Fibroblast of lung (primary cell): ENCODE data around the gene NEDD4L.

ENCODE experiments used
- EZH2 ChIP-seq: IDR thresholded peaks from 2 replicates; pipeline ENCODE4 v1.5.1; 2012; ENCODE audit warnings: low read length, control low read depth, mild to moderate bottlenecking; ENCODE audit errors: missing control alignments
- TF ChIP-seq, protein P1 (sequence below), 2 donors: IDR thresholded peaks in 1 of 2; conservative IDR thresholded peaks in 1 of 2; 1 replicate in 1 of 2; 2 replicates in 1 of 2; pipeline ENCODE4 v1.5.1; 2011 to 2012; ENCODE audit warnings: low read length in 2 of 2, control low read depth in 1 of 2, inconsistent platforms in 1 of 2, low read depth in 1 of 2, mild to moderate bottlenecking in 1 of 2

DNA sequence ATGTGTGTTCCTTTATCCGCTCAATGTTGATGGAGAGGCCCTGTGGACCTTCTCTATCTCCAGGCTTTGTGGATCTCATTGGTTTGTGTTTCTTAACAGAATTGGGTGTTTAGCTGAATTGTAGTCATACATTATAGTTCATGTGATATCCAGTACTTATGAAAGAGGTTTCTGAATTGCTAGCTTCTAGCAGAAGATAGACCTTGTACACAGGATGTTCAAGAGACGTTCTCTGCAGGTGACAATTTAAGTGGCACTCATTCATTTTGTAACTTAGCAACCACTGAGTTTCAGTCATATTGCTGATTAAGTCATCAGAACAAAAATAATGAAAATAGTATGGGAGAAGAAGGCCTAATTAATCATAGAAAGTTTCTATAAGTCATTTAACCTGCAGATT lies 305.6 kb downstream of the NEDD4L start:
- TF ChIP-seq, protein P1, sequence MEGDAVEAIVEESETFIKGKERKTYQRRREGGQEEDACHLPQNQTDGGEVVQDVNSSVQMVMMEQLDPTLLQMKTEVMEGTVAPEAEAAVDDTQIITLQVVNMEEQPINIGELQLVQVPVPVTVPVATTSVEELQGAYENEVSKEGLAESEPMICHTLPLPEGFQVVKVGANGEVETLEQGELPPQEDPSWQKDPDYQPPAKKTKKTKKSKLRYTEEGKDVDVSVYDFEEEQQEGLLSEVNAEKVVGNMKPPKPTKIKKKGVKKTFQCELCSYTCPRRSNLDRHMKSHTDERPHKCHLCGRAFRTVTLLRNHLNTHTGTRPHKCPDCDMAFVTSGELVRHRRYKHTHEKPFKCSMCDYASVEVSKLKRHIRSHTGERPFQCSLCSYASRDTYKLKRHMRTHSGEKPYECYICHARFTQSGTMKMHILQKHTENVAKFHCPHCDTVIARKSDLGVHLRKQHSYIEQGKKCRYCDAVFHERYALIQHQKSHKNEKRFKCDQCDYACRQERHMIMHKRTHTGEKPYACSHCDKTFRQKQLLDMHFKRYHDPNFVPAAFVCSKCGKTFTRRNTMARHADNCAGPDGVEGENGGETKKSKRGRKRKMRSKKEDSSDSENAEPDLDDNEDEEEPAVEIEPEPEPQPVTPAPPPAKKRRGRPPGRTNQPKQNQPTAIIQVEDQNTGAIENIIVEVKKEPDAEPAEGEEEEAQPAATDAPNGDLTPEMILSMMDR (conservative IDR thresholded peaks at IDR 0.05 in 1 of 2, IDR thresholded peaks at IDR 0.05 in 1 of 2; ENCODE audit: low read depth in 1 of 2, low read length in 2 of 2): no peak
- no peak for TF ChIP-seq EZH2
